BLaER1 (cell line): ENCODE results near the gene RAP1GAP.

Source experiments
- H3K27ac ChIP-seq: shearing (Covaris generic); formaldehyde crosslinking; 2 replicates; pipeline ENCODE4 v1.8.1; 2022
- H3K27me3 ChIP-seq: shearing (Covaris generic); formaldehyde crosslinking; 2 replicates; pipeline ENCODE4 v1.8.1; 2022
- H3K36me3 ChIP-seq: shearing (Covaris generic); formaldehyde crosslinking; 2 replicates; pipeline ENCODE4 v1.8.1; 2022
- H3K4me1 ChIP-seq: shearing (Covaris generic); formaldehyde crosslinking; 2 replicates; pipeline ENCODE4 v1.8.1; 2022
- H3K4me2 ChIP-seq: shearing (Covaris generic); formaldehyde crosslinking; 2 replicates; pipeline ENCODE4 v1.8.1; 2022
- H3K4me3 ChIP-seq: shearing (Covaris generic); formaldehyde crosslinking; 2 replicates; pipeline ENCODE4 v1.8.1; 2022
- H3K9ac ChIP-seq: shearing (Covaris generic); formaldehyde crosslinking; 2 replicates; pipeline ENCODE4 v1.8.1; 2022
- H3K9me3 ChIP-seq: shearing (Covaris generic); formaldehyde crosslinking; 2 replicates; pipeline ENCODE4 v1.8.1; 2022
- H4K20me1 ChIP-seq: shearing (Covaris generic); formaldehyde crosslinking; 2 replicates; pipeline ENCODE4 v1.8.1; 2022
- Cebpa-rat ChIP-seq: shearing (Covaris generic); IDR thresholded peaks from 2 replicates; pipeline ENCODE4 v1.8.1; 2022

Gene RAP1GAP

DNA sequence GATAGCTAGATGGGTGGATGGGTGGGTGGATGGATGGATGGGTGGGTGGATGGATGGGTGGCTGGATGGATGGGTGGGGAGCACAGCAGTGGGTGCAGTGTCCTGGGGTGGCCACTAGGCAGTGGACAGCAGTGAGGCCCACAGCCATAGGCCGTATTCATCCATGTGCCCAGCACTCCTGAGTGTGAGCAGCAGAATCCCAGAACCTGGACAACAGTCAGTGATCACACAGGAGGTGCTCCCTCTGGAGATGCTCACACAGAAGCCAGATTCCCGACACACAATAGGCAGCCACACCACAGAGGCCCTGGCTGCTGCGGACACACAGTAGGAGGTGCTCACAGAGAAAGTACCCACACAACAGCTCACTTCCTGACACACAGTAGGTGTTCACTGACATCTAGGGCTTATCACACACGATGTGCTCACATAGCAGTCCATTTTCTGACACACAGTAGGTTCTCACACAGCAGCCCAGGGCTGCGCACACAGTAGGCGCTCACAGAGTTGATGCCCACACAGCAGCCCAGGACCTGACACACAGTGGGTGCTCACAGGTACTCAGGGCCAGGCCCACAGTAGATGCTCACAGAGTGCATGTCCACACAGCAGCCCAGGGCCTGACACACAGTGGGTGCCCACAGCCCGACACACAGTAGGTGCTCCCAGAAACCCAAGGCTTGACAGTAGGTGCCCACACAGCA is 64.0 kb downstream of the RAP1GAP start:
- Histone ChIP-seq H3K4me1 (peaks cover 14% of the 10 kb centered on the region), H3K4me3 (no peak overlapping the region), H3K9ac (no peak overlapping the region), H4K20me1 (no peaks in the 10 kb centered on the region), H3K27ac (no peak overlapping the region), H3K4me2 (no peak overlapping the region), H3K36me3 (no peaks in the 10 kb centered on the region), H3K9me3 (no peaks in the 10 kb centered on the region), H3K27me3 (0 out of 2 replicates have a peak, but pooled peaks cover 4% of the 10 kb centered on the region)
- TF ChIP-seq Cebpa-rat, result no peak

DNA sequence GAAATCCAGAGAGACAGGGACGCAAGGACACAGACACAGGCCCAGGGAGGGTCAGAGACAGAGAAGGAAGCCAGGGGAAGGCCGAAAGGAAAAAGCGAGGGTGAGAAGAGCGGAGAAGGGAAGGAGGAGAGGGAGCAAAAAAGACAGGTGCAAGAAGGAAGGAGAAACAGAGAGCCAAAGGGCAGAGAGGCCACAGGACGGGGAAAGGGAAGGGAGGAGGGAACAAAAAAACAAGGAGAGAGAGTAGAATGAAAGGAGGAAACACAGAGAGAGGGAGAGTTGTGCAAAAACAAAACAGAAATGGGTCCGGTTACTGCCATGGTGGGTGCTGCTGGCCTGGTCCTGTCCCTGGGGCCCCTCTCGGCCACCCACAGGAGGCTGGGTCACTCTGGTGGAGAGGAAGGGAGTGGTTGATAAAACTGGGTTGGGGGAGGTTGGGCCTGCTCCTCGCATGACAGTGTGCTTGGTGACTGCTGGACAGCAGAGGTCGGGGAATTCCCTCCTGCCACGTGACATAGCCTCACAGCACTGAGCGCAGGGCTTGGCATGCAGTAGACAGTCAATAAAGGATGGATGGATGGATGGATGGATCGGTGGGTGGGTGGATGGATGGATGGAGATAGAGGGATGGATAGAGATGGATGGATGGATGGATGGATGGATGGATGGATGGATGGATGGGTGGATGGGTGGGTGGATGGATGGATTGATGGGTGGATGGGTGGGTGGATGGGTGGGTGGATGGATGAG is 64.8 kb downstream of the RAP1GAP start:
- H3K4me3 ChIP-seq, result no peak overlapping the region
- H3K4me1 ChIP-seq, result peaks cover 10% of the 10 kb centered on the region; the same call in 1 of the 2 replicates
- no peaks in the 10 kb centered on the region for H4K20me1 ChIP-seq
- H3K9ac ChIP-seq, result no peak overlapping the region
- no peak for TF ChIP-seq Cebpa-rat
- no peaks in the 10 kb centered on the region for H3K36me3 ChIP-seq
- no peaks in the 10 kb centered on the region for H3K27me3 ChIP-seq
- H3K4me2 ChIP-seq, result no peak overlapping the region
- no peaks in the 10 kb centered on the region for H3K9me3 ChIP-seq
- H3K27ac ChIP-seq, result no peak overlapping the region

- H3K9ac ChIP-seq, result no peak overlapping the region
- no peaks in the 10 kb centered on the region for H4K20me1 ChIP-seq
- no peak overlapping the region for H3K4me3 ChIP-seq
- H3K27me3 ChIP-seq, result no peaks in the 10 kb centered on the region
- TF ChIP-seq Cebpa-rat, result no peak
- no peak overlapping the region for H3K4me2 ChIP-seq
- H3K4me1 ChIP-seq, result peaks cover 10% of the 10 kb centered on the region; the same call in 1 of the 2 replicates
- no peak overlapping the region for H3K27ac ChIP-seq
- H3K9me3 ChIP-seq, result no peaks in the 10 kb centered on the region
- no peaks in the 10 kb centered on the region for H3K36me3 ChIP-seq
These were observed 65.7 kb downstream of the RAP1GAP start for GRCh38 chr1:21603177-21604138.

GRCh38 chr1:21601278-21602048 is 67.7 kb downstream of the RAP1GAP start:
- H4K20me1 ChIP-seq, result no peaks in the 10 kb centered on the region

DNA sequence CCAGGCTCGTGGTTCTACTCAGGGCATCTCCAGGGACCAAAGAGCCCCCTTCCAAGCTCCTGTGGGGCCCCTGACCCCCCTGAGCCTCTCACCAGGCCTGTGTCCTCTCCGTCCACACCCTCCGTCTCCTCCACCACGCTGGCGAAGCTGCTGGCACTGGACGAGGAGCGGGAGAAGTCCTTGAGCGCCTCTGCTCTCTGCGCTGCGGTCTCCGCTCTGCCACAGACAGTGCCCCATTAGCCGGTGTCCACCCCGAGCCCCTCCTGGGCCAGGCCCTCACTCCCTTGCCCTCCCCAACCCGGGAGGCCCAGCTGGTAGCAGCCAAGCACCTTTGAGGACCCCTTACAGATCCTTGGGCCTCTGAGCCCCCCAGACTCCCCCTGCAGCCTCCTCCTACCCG is 69.8 kb downstream of the RAP1GAP start:
- Histone ChIP-seq H3K4me1 (no peaks in the 10 kb centered on the region), H3K27ac (no peak overlapping the region), H3K4me2 (no peak overlapping the region), H3K4me3 (no peak overlapping the region), H3K27me3 (no peaks in the 10 kb centered on the region), H3K36me3 (no peaks in the 10 kb centered on the region), H4K20me1 (no peaks in the 10 kb centered on the region; the same call in 1 of the 2 replicates), H3K9me3 (no peaks in the 10 kb centered on the region), H3K9ac (no peak overlapping the region)
- no peak for TF ChIP-seq Cebpa-rat

More at GRCh38 chr1:21601278-21602048, 67.7 kb downstream of the RAP1GAP start:
- Histone ChIP-seq H3K9ac (no peak overlapping the region), H3K27me3 (no peaks in the 10 kb centered on the region), H3K36me3 (no peaks in the 10 kb centered on the region), H3K4me2 (no peak overlapping the region), H3K27ac (no peak overlapping the region), H3K9me3 (no peaks in the 10 kb centered on the region), H3K4me1 (no peaks in the 10 kb centered on the region), H3K4me3 (no peak overlapping the region)
- TF ChIP-seq Cebpa-rat, result no peak

DNA sequence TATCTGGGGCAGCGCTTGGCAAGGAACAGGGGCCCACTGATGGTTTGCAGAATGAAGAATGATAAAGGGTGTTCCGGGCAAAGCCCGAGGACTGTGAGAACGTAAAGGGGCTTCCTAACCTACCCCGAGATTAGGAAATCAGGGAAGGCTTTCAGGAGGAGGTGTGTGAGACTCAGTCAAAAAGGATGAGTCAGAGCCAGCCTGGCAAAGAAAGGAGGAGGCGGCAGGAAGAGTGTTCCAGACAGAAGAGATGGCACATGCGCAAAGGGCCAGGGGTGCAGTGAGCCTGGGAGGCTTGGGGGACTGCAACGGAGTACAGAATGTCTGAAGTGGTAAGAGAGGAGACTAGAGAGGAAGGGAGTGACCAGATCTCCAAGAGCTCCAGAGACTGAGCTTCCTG is 70.3 kb downstream of the RAP1GAP start:
- TF ChIP-seq Cebpa-rat, result no peak
- H3K4me1 ChIP-seq, result no peaks in the 10 kb centered on the region
- no peak overlapping the region for H3K4me2 ChIP-seq
- H3K9me3 ChIP-seq, result no peaks in the 10 kb centered on the region
- no peaks in the 10 kb centered on the region; the same call in 1 of the 2 replicates for H4K20me1 ChIP-seq
- H3K27me3 ChIP-seq, result no peaks in the 10 kb centered on the region
- H3K9ac ChIP-seq, result no peak overlapping the region
- H3K27ac ChIP-seq, result no peak overlapping the region
- no peaks in the 10 kb centered on the region for H3K36me3 ChIP-seq
- no peak overlapping the region for H3K4me3 ChIP-seq

DNA sequence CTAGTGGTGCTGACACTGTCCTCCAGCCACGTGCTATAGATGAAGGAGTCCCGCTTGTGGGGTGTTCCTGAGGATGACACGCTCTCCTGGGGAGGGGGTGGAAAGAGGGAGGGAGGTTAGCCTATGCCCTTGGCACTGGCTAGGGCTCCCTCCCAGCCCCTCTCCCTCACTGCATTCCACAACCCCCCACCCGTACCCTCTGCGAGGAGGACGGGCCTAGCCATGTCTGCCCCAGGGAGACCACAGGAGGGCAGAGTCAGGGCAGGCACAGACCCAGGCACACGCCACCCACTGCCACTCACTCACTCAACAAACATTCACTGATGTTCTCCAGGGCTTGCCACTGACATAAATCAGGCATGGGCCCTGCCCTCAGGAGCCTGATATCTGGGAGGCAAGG is 70.7 kb downstream of the RAP1GAP start:
- Histone ChIP-seq H3K4me2 (no peak overlapping the region), H3K9ac (no peak overlapping the region), H3K4me1 (no peaks in the 10 kb centered on the region), H3K27me3 (no peaks in the 10 kb centered on the region), H3K9me3 (no peaks in the 10 kb centered on the region), H3K27ac (no peak overlapping the region), H4K20me1 (no peaks in the 10 kb centered on the region; the same call in 1 of the 2 replicates), H3K36me3 (no peaks in the 10 kb centered on the region), H3K4me3 (no peak overlapping the region)
- TF ChIP-seq Cebpa-rat, result no peak

GRCh38 chr1:21597753-21598152 is 71.4 kb downstream of the RAP1GAP start:
- no peak overlapping the region for H3K4me3 ChIP-seq
- H3K9ac ChIP-seq, result no peak overlapping the region
- H3K27me3 ChIP-seq, result no peaks in the 10 kb centered on the region
- H3K27ac ChIP-seq, result no peak overlapping the region
- no peaks in the 10 kb centered on the region; the same call in 1 of the 2 replicates for H4K20me1 ChIP-seq
- no peak for TF ChIP-seq Cebpa-rat
- no peaks in the 10 kb centered on the region for H3K36me3 ChIP-seq
- no peaks in the 10 kb centered on the region for H3K9me3 ChIP-seq
- no peak overlapping the region for H3K4me2 ChIP-seq
- H3K4me1 ChIP-seq, result no peaks in the 10 kb centered on the region

DNA sequence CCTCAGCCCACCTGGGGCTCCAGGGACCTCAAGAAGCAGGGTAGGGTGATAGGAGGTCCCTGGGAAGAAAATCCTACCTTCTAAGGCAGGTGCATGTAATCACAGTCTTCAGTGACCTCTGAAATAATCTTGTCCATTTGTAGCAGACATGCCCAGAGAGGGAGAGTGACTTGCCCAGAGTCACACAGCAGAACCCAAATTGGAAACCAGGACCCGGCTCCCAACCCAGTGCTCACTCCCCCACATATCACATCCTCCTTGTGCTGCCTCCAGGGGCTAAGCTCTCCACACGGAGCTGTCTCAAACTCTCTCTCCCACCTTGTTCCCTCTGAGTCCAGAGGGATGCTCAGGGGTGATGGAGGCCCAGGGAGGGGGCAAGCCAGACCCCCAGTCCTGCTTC is 72.5 kb downstream of the RAP1GAP start:
- Histone ChIP-seq H3K4me1 (no peaks in the 10 kb centered on the region), H3K36me3 (no peaks in the 10 kb centered on the region), H4K20me1 (no peaks in the 10 kb centered on the region; the same call in 1 of the 2 replicates), H3K27me3 (no peaks in the 10 kb centered on the region), H3K4me3 (no peak overlapping the region), H3K4me2 (no peak overlapping the region), H3K9ac (no peak overlapping the region), H3K27ac (no peak overlapping the region), H3K9me3 (no peaks in the 10 kb centered on the region)
- no peak for TF ChIP-seq Cebpa-rat
